ENCODE data around the gene CXCL16.
"Not testable (repeated sequence)": the region's sequence is repeated elsewhere in the genome, so short reads cannot be mapped to it uniquely, and the experiment has no call there.

Gene CXCL16

DNA sequence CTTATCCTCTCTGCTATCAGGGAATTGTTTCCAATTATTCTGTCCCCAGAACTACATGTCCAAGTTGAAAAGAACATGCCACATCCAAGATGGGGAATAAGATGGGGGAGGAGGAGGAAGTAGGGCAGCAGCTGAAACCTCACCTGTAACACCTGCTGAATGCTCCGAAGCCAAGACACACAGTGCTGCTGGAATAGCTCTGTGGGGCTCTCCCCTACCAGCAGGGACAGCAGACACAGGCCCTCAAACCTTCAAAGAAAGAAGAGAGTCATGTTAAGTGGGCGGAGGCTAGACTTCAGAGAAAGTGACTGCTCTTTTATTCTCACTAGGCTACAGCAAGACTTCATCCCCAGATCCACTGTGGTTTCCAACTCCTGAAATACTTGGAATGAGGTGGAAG, 49.0 kb downstream of the CXCL16 start:
- DNase-seq = no peak

GRCh38 chr17:4689872-4690271, 49.9 kb downstream of the CXCL16 start:
- not testable (repeated sequence) for DNase-seq

DNA sequence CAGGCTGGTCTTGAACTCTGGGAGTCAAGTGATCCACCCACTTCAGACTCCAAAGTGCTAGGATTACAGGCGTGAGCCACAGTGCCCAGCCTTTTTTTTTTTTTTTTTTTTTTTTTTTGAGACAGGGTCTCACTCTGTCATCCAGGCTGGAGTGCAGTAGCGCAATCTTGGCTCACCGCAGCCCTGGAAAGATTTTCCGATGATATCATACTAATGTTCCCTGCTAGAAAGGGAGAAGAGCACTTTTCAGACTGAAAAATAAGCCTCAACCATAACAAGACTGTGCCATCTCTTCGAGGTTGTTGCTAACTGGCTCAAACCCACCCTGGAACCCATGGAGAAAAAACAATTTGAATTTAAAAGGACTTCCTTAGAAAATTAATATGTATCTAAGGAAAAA, 56.0 kb downstream of the CXCL16 start:
- not testable (repeated sequence) for DNase-seq

All from activated CD8-positive, alpha-beta memory T cell treated with anti-CD3 and anti-CD28 coated beads, Interleukin-2, amount 50 U/mL, for 4 hours (primary cell).